Liver (tissue), 3 donors: ENCODE measurements around the gene ULBP1.

ENCODE experiments used
- TAF1 ChIP-seq: conservative IDR thresholded peaks from 2 replicates; pipeline ENCODE4 v1.6.1; 2016; ENCODE audit warnings: antibody characterized with exemption, mild to moderate bottlenecking
- TF ChIP-seq, protein P1 (sequence below): fragments of 150-350 bp; IDR thresholded peaks from 2 replicates; pipeline ENCODE4 v1.5.1; 2017; ENCODE audit warnings: improper control_type of control experiment, low read depth, low read length; ENCODE audit not compliant: missing input control
- donor health status: healthy.
- donor health status: healthy.

DNA sequence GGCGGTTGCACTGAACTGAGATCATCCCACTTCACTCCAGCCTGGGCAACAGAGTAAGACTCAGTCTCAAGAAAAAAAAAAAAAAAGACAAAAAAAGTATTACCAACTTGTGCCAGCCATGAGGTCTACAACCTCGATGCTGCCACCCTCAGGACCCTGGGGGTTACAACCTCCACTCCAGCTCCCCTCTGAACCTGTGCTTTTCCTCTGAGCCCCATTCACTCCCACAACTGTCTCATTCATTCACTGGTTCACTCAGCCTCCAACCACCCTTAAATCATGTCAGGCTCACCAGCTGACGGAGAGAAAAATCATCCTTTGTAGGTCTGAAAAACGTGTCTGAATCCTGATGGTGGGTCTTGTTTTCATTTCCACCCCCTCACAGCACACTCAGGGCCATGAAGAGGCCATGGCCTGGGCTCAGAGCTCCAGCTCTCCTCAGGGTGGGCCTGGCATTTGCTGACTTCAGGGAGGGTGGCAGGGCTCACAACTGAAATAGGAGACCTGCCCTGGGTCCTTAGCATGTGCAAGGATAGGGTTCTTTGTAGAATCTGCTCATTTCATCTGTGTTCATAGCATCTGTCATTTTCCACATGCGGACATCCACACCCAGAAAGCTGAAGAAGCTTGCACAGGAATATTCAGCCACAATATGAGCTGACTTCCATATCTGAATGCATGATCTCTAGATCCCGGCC is 1.9 kb upstream of the ULBP1 start:
- TF ChIP-seq, protein P1, sequence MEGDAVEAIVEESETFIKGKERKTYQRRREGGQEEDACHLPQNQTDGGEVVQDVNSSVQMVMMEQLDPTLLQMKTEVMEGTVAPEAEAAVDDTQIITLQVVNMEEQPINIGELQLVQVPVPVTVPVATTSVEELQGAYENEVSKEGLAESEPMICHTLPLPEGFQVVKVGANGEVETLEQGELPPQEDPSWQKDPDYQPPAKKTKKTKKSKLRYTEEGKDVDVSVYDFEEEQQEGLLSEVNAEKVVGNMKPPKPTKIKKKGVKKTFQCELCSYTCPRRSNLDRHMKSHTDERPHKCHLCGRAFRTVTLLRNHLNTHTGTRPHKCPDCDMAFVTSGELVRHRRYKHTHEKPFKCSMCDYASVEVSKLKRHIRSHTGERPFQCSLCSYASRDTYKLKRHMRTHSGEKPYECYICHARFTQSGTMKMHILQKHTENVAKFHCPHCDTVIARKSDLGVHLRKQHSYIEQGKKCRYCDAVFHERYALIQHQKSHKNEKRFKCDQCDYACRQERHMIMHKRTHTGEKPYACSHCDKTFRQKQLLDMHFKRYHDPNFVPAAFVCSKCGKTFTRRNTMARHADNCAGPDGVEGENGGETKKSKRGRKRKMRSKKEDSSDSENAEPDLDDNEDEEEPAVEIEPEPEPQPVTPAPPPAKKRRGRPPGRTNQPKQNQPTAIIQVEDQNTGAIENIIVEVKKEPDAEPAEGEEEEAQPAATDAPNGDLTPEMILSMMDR: no peak
- no peak for TF ChIP-seq TAF1
